ENCODE results near the gene ZFP36L2.

DNA sequence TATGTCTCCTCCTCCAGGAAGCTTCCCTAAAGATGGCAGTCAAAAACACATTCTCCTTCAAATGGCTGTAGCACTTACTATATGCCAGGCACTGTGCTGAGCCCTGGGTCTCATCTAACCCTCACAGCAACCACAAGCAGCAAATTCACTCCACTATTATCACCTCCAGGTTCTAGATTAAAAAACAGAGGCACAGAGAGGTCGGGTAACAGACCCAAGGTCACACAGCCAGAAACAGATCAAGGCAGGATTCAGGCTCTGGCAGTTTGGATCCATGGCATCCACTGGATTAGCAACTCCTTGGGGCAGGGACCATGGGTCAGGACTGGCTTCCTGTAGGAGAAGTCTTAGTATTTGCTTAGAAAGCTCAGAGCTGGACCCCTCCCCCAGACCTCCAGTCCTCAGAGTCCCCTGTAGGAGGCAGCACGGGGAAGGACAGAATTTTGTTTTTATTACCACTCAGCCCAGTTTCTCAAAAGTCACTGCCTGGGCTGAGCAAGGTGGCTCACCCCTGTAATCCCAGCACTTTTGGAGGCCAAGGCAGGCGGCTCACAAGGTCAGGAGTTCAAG, 34.4 kb downstream of the ZFP36L2 start:
- TF ChIP-seq POLR2A (IDR thresholded peaks at IDR 0.05) = no peak
- TF ChIP-seq, protein P1, sequence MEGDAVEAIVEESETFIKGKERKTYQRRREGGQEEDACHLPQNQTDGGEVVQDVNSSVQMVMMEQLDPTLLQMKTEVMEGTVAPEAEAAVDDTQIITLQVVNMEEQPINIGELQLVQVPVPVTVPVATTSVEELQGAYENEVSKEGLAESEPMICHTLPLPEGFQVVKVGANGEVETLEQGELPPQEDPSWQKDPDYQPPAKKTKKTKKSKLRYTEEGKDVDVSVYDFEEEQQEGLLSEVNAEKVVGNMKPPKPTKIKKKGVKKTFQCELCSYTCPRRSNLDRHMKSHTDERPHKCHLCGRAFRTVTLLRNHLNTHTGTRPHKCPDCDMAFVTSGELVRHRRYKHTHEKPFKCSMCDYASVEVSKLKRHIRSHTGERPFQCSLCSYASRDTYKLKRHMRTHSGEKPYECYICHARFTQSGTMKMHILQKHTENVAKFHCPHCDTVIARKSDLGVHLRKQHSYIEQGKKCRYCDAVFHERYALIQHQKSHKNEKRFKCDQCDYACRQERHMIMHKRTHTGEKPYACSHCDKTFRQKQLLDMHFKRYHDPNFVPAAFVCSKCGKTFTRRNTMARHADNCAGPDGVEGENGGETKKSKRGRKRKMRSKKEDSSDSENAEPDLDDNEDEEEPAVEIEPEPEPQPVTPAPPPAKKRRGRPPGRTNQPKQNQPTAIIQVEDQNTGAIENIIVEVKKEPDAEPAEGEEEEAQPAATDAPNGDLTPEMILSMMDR (IDR thresholded peaks at IDR 0.05) = no peak

All from thyroid gland (tissue), 4 donors.